Brain microvascular endothelial cell (primary cell): ENCODE data around the gene TOMM40L.

ENCODE experiments used
- DNase-seq: peaks from one replicate; pipeline ENCODE4 v3.0.0-alpha.2; 2020
- H3K27ac ChIP-seq: fragments of 250-450 bp; sonication (Bioruptor Pico); 2 replicates; pipeline ENCODE4 v1.5.1; 2020; ENCODE audit warnings: mild to moderate bottlenecking, moderate library complexity
- H3K27me3 ChIP-seq: fragments of 250-450 bp; sonication (Bioruptor Pico); replicated peaks from 2 replicates; pipeline ENCODE4 v1.5.1; 2020; ENCODE audit warnings: mild to moderate bottlenecking
- H3K36me3 ChIP-seq: fragments of 250-450 bp; sonication (Bioruptor Pico); replicated peaks from 2 replicates; pipeline ENCODE4 v1.5.1; 2020; ENCODE audit warnings: mild to moderate bottlenecking
- H3K4me3 ChIP-seq: 2 replicates; pipeline ENCODE4 v1.5.1; 2011; ENCODE audit warnings: low read depth, mild to moderate bottlenecking, control low read depth, low read length, moderate library complexity
- CTCF ChIP-seq: IDR thresholded peaks from 2 replicates; pipeline ENCODE4 v1.5.1; 2011; ENCODE audit warnings: low read depth, mild to moderate bottlenecking, moderate library complexity, low read length, control low read depth, inconsistent platforms; ENCODE audit errors: missing control alignments
- in situ Hi-C: cut with HindIII; loops from 2 replicates; pipeline ENCODE4 v1.10.0; 2017; ENCODE audit warnings: low sequenced_read_pairs, low pct_ligation_motif_present

TOMM40L gene

GRCh38 chr1:161198897-161199431 lies 26.9 kb upstream of the TOMM40L start, which contains the start of gene ADAMTS4:
Gene ADAMTS4, minus strand, starts transcription at chr1:161199054. Its CDS starts 427 bp downstream, at chr1:161198627.
- TF ChIP-seq CTCF = no peak
- Histone ChIP-seq H3K36me3 (peaks cover 6% of the 10 kb centered on the region), H3K27me3 (no peaks in the 10 kb centered on the region), H3K27ac (no peak within 1 kb of the TSS), H3K4me3 (peak within 1 kb of the TSS; percentile 55)
- DNase-seq = peak; percentile 54
- in situ Hi-C loops = no loop called here

- no peaks in the 10 kb centered on the region for H3K27me3 ChIP-seq
- in situ Hi-C loops = loop anchor here (25.0 kb wide), 1 partner anchor 188 kb away; no protein-coding TSS in a partner anchor
- H3K36me3 ChIP-seq = peaks cover 11% of the 10 kb centered on the region
- DNase-seq = no peak
- TF ChIP-seq CTCF = no peak
- no peak overlapping the region for H3K4me3 ChIP-seq
- no peak overlapping the region for H3K27ac ChIP-seq
Observed at GRCh38 chr1:161199506-161200139, 26.2 kb upstream of the TOMM40L start.

- Histone ChIP-seq H3K27me3 (no peaks in the 10 kb centered on the region), H3K36me3 (peaks cover 12% of the 10 kb centered on the region), H3K27ac (peak overlapping the region; percentile 93), H3K4me3 (no peak overlapping the region)
- in situ Hi-C loops = loop anchor here (25.0 kb wide), 1 partner anchor 187 kb away; no protein-coding TSS in a partner anchor
- TF ChIP-seq CTCF = no peak
- DNase-seq = no peak
Observed at GRCh38 chr1:161200421-161200991, 25.4 kb upstream of the TOMM40L start.

GRCh38 chr1:161200992-161201835 lies 24.6 kb upstream of the TOMM40L start:
- Histone ChIP-seq H3K27me3 (no peaks in the 10 kb centered on the region), H3K4me3 (peak overlapping the region; percentile 85), H3K36me3 (peaks cover 14% of the 10 kb centered on the region), H3K27ac (peak overlapping the region; percentile 93)
- DNase-seq = peak; percentile 57
- TF ChIP-seq CTCF = no peak
- in situ Hi-C loops = loop anchor here (25.0 kb wide), 1 partner anchor 186 kb away; no protein-coding TSS in a partner anchor

GRCh38 chr1:161201836-161202712 lies 23.8 kb upstream of the TOMM40L start, which contains the start of gene NDUFS2:
Gene NDUFS2, plus strand, starts transcription at chr1:161202367. Its CDS starts 19 bp downstream, at chr1:161202386.
- Histone ChIP-seq H3K27me3 (no peaks in the 10 kb centered on the region), H3K27ac (peak within 1 kb of the TSS; percentile 93), H3K36me3 (peaks cover 18% of the 10 kb centered on the region), H3K4me3 (peak within 1 kb of the TSS; percentile 85)
- in situ Hi-C loops = loop anchor here (25.0 kb wide), 1 partner anchor 185 kb away; no protein-coding TSS in a partner anchor
- DNase-seq = peak; percentile 99
- TF ChIP-seq CTCF = peak; percentile 50
